IMR-90 (cell line): Measurements from ENCODE around the gene STRN. TPM values are rescaled to one million over a fixed set of nuclear protein-coding genes. Genes with fewer than 3 reads are reported as not detected.

Experiments
- ATAC-seq: fragments of 200-7000 bp; cut with Tn5 transposase; 2 replicates; pipeline ENCODE4 v1.9.1; 2020; ENCODE audit warnings: low read depth, mild to moderate bottlenecking, moderate library complexity
- BruUV-seq: library from RNA; stranded (reverse); fragments of 400-500 nt; replicated peaks from 2 replicates; lab custom pipeline; 2021; lab: Mats Ljungman, UMichigan
- CTCF ChIA-PET: fragments of 300-600 bp; formaldehyde crosslinking; extraction: SDS; loops from one replicate; lab custom pipeline; 2021; ENCODE audit warnings: antibody characterized with exemption; lab: Yijun Ruan, JAX
- POLR2A ChIA-PET: fragments of 300-600 bp; sonication (Branson Sonifier 250); formaldehyde crosslinking; loops from one replicate; lab custom pipeline; 2022; ENCODE audit warnings: antibody characterized with exemption; ENCODE audit not compliant: unreplicated experiment; lab: Charles Lee
- DNase-seq: peaks from one replicate; pipeline ENCODE4 v3.0.0; 2013
- H2AFZ ChIP-seq: replicated peaks from 2 replicates; pipeline ENCODE3; 2013; ENCODE audit warnings: low read length, mild to moderate bottlenecking; ENCODE audit not compliant: poor library complexity
- H2AK5ac ChIP-seq: 2 replicates; pipeline ENCODE4 v1.6.1; 2013; ENCODE audit warnings: low read depth, low read length, inconsistent platforms
- H2AK9ac ChIP-seq: replicated peaks from 2 replicates; pipeline ENCODE3; 2013; ENCODE audit warnings: mild to moderate bottlenecking, low read depth, low read length, moderate library complexity; ENCODE audit not compliant: poor library complexity
- H2BK120ac ChIP-seq: 2 replicates; pipeline ENCODE4 v1.6.1; 2013; ENCODE audit warnings: low read depth, low read length, inconsistent platforms
- H2BK15ac ChIP-seq: 3 replicates; pipeline ENCODE4 v1.6.1; 2013; ENCODE audit warnings: low read depth, low read length, inconsistent platforms
- H2BK20ac ChIP-seq: 2 replicates; pipeline ENCODE4 v1.6.1; 2013; ENCODE audit warnings: low read depth, mild to moderate bottlenecking, inconsistent platforms, low read length, moderate library complexity
- H2BK5ac ChIP-seq: 2 replicates; pipeline ENCODE4 v1.6.1; 2013; ENCODE audit warnings: mild to moderate bottlenecking, low read depth, low read length, inconsistent platforms; ENCODE audit not compliant: poor library complexity, severe bottlenecking
- H3K14ac ChIP-seq: replicated peaks from 2 replicates; pipeline ENCODE4 v1.6.1; 2013; ENCODE audit warnings: low read depth, low read length, inconsistent platforms
- H3K18ac ChIP-seq: 2 replicates; pipeline ENCODE4 v1.6.1; 2013; ENCODE audit warnings: low read depth, low read length, control low read depth
- H3K23ac ChIP-seq: 2 replicates; pipeline ENCODE4 v1.6.1; 2013; ENCODE audit warnings: low read depth, low read length, inconsistent platforms
- H3K27ac ChIP-seq: 2 replicates; pipeline ENCODE4 v1.5.1; 2013; ENCODE audit warnings: mild to moderate bottlenecking, control low read depth, low read length; ENCODE audit not compliant: insufficient read depth
- H3K27me3 ChIP-seq: 2 replicates; pipeline ENCODE4 v1.6.1; 2013; ENCODE audit warnings: low read length; ENCODE audit not compliant: control insufficient read depth, insufficient read depth
- H3K36me3 ChIP-seq: 2 replicates; pipeline ENCODE4 v1.6.1; 2013; ENCODE audit warnings: low read length, mixed read lengths; ENCODE audit not compliant: control insufficient read depth, insufficient read depth
- H3K4ac ChIP-seq: 2 replicates; pipeline ENCODE4 v1.6.1; 2013; ENCODE audit warnings: low read depth, low read length, inconsistent platforms
- H3K4me1 ChIP-seq: 2 replicates; pipeline ENCODE4 v1.6.1; 2013; ENCODE audit warnings: low read length, mixed read lengths; ENCODE audit not compliant: control insufficient read depth, insufficient read depth
- H3K4me2 ChIP-seq: 2 replicates; pipeline ENCODE4 v1.6.1; 2013; ENCODE audit warnings: low read depth, mild to moderate bottlenecking, control low read depth, low read length, moderate library complexity
- H3K4me3 ChIP-seq: 2 replicates; pipeline ENCODE4 v1.5.1; 2013; ENCODE audit warnings: low read depth, mild to moderate bottlenecking, control low read depth, low read length, moderate library complexity; ENCODE audit not compliant: insufficient read depth
- H3K56ac ChIP-seq: 2 replicates; pipeline ENCODE4 v1.6.1; 2013; ENCODE audit warnings: low read length, inconsistent platforms; ENCODE audit not compliant: insufficient read depth; ENCODE audit errors: extremely low read depth
- H3K79me1 ChIP-seq, 2 experiments: 2 replicates each; pipeline ENCODE4 v1.6.1; 2013; ENCODE audit warnings: low read length in 2 of 2, inconsistent platforms in 1 of 2, low read depth in 1 of 2
- H3K9ac ChIP-seq: 2 replicates; pipeline ENCODE4 v1.6.1; 2013; ENCODE audit warnings: low read depth, low read length, control low read depth
- H3K9me1 ChIP-seq: 2 replicates; pipeline ENCODE4 v1.6.1; 2013; ENCODE audit warnings: low read length, inconsistent platforms; ENCODE audit not compliant: insufficient read depth
- H3K9me3 ChIP-seq: 2 replicates; pipeline ENCODE4 v1.6.1; 2013; ENCODE audit warnings: low read length; ENCODE audit not compliant: control insufficient read depth, insufficient read depth
- H4K20me1 ChIP-seq: 2 replicates; pipeline ENCODE4 v1.6.1; 2013; ENCODE audit warnings: low read length, inconsistent platforms; ENCODE audit not compliant: insufficient read depth
- H4K5ac ChIP-seq: 2 replicates; pipeline ENCODE4 v1.6.1; 2013; ENCODE audit warnings: mild to moderate bottlenecking, low read depth, low read length, control low read depth
- H4K8ac ChIP-seq, 2 experiments: 2 replicates each; pipeline ENCODE4 v1.6.1; 2013; ENCODE audit warnings: low read depth in 2 of 2, low read length in 2 of 2, control low read depth in 1 of 2, inconsistent platforms in 1 of 2
- H4K91ac ChIP-seq: 2 replicates; pipeline ENCODE4 v1.6.1; 2013; ENCODE audit warnings: low read depth, low read length, inconsistent platforms; ENCODE audit not compliant: insufficient read depth
- BHLHE40 ChIP-seq: fragments of 150-350 bp; IDR thresholded peaks from 2 replicates; pipeline ENCODE4 v1.6.1; 2016; ENCODE audit warnings: mild to moderate bottlenecking, low read depth, low read length
- CHD1 ChIP-seq: IDR thresholded peaks from 2 replicates; pipeline ENCODE4 v1.6.1; 2012; ENCODE audit warnings: low read depth, low read length, improper control_type of control experiment
- FOS ChIP-seq: fragments of 150-350 bp; IDR thresholded peaks from 2 replicates; pipeline ENCODE4 v1.6.1; 2016; ENCODE audit warnings: low read depth, low read length
- MAZ ChIP-seq: IDR thresholded peaks from 2 replicates; pipeline ENCODE4 v1.6.1; 2012; ENCODE audit warnings: low read depth, mild to moderate bottlenecking, low read length, improper control_type of control experiment, moderate library complexity, borderline replicate concordance
- SMC3 ChIP-seq: fragments of 150-350 bp; IDR thresholded peaks from 2 replicates; pipeline ENCODE4 v1.6.1; 2016; ENCODE audit warnings: low read depth, mild to moderate bottlenecking, antibody characterized with exemption, low read length, moderate library complexity
- WGBS, 2 experiments: methylation state at CpG; one replicate each; pipeline versions ENCODE4 v1.1.5 to v1.1.7; 2013; ENCODE audit warnings: missing lambda C conversion rate in 2 of 2; ENCODE audit not compliant: insufficient read length in 1 of 2; ENCODE audit errors: extremely low coverage in 2 of 2; 5-methylcytosine and 5-hydroxymethylcytosine counted together
- dilution Hi-C: fragments of 300-500 bp; cut with HindIII; formaldehyde crosslinking; loops from one replicate; pipeline ENCODE4 v1.14.3; 2018; ENCODE audit warnings: low sequenced_read_pairs; ENCODE audit not compliant: unreplicated experiment
- in situ Hi-C: fragments of 300-500 bp; cut with MboI; formaldehyde crosslinking; loops from 3 replicates; pipeline ENCODE4 v1.14.3; 2019; ENCODE audit warnings: low sequenced_read_pairs, inconsistent platforms, mixed read lengths
- intact Hi-C: fragments of 100-400 bp; cut with micrococcal nuclease; formaldehyde crosslinking; loops from 2 replicates; pipeline ENCODE4 v1.10.0; 2022
- polyA plus RNA-seq, 3 experiments: library from polyadenylated mRNA; depleted of rRNA; stranded (reverse); fragments of >200 nt; gene quantifications; 2 replicates each; pipeline ENCODE4 v1.2.3, GENCODE V29; 2012; ENCODE audit warnings: low replicate concordance in 1 of 3
- total RNA-seq: library from RNA; depleted of rRNA; stranded (reverse); fragments of >200 nt; gene quantifications from 2 replicates; pipeline ENCODE4 v1.2.3, GENCODE V29; 2012
- TF ChIP-seq, protein P1 (sequence below): fragments of 150-350 bp; IDR thresholded peaks from 2 replicates; pipeline ENCODE4 v1.6.1; 2016; ENCODE audit warnings: low read depth, mild to moderate bottlenecking, low read length, moderate library complexity, borderline replicate concordance

Gene STRN
- total and polyA plus RNA-seq, 2 of the 4 experiments (the other 2 are of a cell fraction), result 5.1 to 23.3 TPM

DNA sequence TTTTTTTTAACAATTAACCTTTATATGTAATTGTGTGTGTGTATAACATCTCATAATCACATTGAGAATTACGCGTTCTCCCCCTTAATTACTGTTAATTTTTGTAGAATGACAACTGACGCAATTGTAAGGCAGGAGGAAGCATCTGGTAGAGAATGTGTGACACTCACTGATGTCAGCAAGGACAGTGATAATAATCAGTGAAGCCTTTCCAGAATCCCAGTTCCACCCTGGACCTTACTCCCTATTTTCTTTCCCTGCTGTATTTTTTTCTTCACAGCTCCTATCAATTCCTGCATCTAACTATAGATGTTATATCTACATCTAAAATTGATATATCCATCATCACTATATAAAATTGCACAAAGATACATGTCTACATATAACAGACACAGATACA, 16.1 kb upstream of the STRN start:
- H2BK15ac ChIP-seq, result no peak overlapping the region
- no peaks in the 10 kb centered on the region for H3K9me3 ChIP-seq
- no peak for TF ChIP-seq MAZ
- no peak for TF ChIP-seq CHD1
- no peak for TF ChIP-seq SMC3
- TF ChIP-seq BHLHE40, result no peak
- TF ChIP-seq, protein P1, sequence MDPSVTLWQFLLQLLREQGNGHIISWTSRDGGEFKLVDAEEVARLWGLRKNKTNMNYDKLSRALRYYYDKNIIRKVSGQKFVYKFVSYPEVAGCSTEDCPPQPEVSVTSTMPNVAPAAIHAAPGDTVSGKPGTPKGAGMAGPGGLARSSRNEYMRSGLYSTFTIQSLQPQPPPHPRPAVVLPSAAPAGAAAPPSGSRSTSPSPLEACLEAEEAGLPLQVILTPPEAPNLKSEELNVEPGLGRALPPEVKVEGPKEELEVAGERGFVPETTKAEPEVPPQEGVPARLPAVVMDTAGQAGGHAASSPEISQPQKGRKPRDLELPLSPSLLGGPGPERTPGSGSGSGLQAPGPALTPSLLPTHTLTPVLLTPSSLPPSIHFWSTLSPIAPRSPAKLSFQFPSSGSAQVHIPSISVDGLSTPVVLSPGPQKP, result no peak
- no peak for TF ChIP-seq FOS
- H3K23ac ChIP-seq, result no peak overlapping the region
- H3K27ac ChIP-seq, result no peak overlapping the region
- dilution Hi-C loops (no loop called here), in situ Hi-C loops (no loop called here), intact Hi-C loops (no loop called here)
- no peak overlapping the region for H2AK5ac ChIP-seq
- no peak for DNase-seq
- H4K20me1 ChIP-seq, result no peaks in the 10 kb centered on the region
- no peak overlapping the region for H3K4me2 ChIP-seq
- BruUV-seq, result no TSS peak
- no peaks in the 10 kb centered on the region for H3K9me1 ChIP-seq
- no peak overlapping the region for H4K5ac ChIP-seq
- no peak overlapping the region for H2BK5ac ChIP-seq
- POLR2A ChIA-PET, result no interaction called here
- CTCF ChIA-PET, result no interaction called here
- H3K4me1 ChIP-seq, result no peaks in the 10 kb centered on the region
- peaks cover 2% of the 10 kb centered on the region; the same call in 1 of the 2 replicates for H3K36me3 ChIP-seq
- ATAC-seq, result no peak
- no peak overlapping the region for H2BK20ac ChIP-seq
- H4K91ac ChIP-seq, result no peak overlapping the region
- no peak overlapping the region for H2AK9ac ChIP-seq
- no peaks in the 10 kb centered on the region for H3K79me1 ChIP-seq
- no peak overlapping the region for H3K4me3 ChIP-seq
- no peak overlapping the region for H3K18ac ChIP-seq
- H2AFZ ChIP-seq, result no peak overlapping the region
- H4K8ac ChIP-seq, result no peak overlapping the region
- no peak overlapping the region for H3K14ac ChIP-seq
- no peak overlapping the region for H2BK120ac ChIP-seq
- H3K56ac ChIP-seq, result no peak overlapping the region
- H3K27me3 ChIP-seq, result no peaks in the 10 kb centered on the region
- no peak overlapping the region for H3K9ac ChIP-seq
- no CpG with 5 or more reads among the region's 3 CpGs for WGBS, 2 experiments
- H3K4ac ChIP-seq, result no peak overlapping the region
